Skin of body (tissue), 2 donors: ENCODE measurements around the gene CRIP1. TPM values are rescaled to one million over a fixed set of nuclear protein-coding genes. Genes with fewer than 3 reads are reported as not detected.

Source experiments
- DNase-seq: peaks from one replicate; lab custom pipeline; 2025; lab: John Stamatoyannopoulos, UW
- total RNA-seq: library from RNA; depleted of rRNA; stranded (reverse); fragments of >200 nt; gene quantifications from one replicate; pipeline ENCODE4 v1.2.3, GENCODE V29; 2014

The CRIP1 gene
- total RNA-seq, 1 donor from 2014 or later, result 10.5 TPM

DNA sequence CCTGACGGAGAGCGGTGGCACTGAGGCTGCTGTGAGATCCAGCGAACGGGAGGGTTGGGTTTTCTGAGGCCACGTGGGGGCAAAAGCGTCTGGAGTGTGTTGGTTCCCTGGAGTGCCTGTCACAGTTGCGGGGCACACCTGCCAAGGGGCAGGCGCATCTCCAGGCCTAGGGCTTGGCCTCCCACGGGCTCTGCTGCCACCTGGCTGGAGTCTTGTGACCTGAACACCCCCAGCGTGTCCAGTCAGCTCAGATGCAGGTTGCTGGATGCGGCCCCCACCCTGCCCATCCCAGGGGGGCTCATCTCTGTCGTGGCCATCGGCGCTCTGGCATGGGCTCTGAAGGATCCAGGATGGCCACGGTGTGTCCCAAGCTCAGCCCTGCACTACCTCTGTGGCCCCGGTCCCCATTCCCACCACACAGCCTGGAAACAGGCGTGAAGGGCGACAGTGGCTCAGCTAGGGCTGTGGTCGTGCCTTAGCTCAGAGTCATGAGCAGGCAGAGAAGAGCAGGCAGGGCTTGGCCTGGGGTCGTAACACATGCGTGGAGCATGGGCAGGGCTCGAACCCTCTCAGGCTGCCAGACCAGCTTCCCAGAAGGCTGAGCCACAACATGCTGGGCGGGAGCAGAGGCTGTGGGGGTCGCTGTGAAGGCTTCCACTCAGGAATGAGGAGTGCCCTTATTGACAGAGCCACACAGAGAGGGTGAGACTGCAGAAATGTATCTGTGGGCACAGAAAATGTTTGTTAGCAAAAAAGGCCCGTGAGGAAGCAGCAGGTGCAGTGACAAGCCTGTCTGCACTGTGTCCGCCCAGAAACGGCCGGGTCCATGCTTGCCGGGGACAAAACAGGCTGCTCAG lies 35.6 kb upstream of the CRIP1 start:
- no peak for DNase-seq

DNA sequence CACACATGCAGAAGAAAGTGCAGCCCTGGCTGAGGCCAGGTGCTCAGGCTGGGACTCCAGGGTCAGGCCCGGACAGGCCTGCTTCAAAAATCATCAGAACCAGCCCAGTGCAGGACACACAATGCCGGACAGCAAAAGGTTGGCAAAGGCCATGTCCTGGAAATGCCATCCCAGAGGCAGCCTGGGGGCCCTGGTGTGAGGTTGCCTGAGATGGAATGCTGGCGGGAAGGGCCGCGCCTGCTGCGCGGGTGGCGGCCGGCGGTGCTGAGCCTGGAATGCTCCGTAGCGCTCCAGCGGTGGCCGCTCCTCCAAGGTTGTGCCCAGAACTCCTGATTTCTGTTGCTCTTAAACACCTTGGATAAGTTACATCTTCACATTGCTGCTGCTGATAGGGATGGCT lies 33.7 kb upstream of the CRIP1 start:
- no peak for DNase-seq

DNA sequence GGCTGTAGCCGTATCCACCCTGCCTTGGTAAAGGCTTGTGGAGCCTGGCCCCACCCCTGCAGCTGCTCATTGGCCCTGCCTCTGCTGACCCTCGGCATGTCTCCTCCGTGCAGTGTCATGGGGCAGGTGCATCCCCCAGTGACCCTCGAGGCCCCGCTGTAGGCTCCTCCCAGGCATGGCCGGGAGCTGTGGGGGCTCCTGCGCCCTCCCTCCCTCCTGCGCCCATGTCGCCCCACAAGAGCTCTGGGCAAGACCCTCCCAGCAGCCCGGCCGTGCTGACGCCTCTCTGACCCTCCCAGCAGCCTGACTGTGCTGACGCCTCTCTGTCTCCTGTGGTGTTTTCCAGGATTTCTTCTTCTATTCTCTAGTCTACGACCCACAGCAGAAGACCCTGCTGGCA lies 32.8 kb upstream of the CRIP1 start:
- no peak for DNase-seq

DNA sequence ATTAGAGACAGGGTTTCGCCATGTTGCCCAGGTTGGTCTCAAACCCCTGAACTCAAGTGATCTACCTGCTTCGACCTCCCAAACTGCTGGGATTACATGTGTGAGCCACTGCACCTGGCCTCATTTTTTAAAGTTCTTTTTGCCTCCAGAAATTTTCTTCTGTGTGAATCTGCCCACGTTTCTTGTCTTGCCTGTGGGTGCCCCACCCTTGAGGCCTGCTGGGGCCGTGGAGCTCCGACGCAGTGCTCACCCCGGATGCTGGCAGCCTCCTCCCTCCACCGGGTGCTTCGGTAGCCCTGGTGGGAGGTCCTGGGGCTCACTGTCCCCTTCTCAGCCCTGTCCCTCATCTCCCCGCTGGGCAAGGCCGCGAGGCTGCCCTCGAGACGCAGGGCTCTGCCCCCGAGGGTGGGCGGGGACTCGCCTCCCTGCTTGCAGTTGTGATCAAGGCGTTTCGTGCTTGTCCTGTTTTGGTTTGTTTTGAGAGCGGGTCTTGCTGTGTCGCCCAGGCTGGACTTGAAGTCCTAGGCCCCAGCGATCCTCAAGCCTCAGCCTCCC lies 31.5 kb upstream of the CRIP1 start:
- no peak for DNase-seq

DNA sequence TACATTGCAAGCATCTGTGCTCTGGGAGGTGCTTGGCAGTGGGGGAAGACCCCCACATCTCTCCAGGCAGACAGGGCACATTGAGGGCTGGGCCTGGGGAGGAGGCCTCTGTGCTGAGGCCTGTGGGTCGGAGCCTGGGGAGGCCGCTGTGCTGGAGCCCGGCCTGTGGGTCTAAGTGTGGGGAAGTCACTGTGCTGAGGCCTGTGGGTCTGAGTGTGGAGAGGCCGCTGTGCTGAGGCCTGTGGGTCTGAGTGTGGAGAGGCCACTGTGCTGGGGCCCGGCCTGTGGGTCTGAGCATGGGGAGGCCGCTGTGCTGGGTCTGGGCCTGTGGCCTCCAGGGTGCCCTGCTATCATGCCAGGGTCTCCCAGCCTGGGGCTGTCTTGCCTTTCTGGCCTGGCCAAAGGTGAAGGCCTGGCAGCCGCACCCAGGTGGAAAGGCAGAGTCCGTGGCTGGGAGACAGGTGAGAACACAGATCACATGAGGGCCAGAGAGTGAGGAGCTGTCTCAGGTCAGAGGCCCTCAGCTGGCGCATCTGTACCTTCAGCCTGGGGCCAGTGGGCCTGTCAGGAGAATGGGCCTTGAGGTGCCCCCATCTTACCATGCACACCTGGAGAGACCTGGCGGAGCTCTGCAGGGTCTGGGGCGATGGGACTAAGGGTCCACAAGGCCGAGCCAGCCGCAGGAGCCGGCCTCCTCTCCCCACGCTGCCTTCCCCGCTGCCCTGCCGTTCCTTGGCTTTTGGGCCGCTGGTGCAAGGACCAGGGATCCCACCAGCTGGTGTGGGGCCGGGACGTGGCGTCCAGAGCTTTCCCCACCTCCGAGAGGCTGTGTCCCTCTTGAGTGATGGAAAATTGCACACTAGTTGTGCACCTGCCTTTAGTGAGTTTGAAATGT lies 30.7 kb upstream of the CRIP1 start:
- no peak for DNase-seq

DNA sequence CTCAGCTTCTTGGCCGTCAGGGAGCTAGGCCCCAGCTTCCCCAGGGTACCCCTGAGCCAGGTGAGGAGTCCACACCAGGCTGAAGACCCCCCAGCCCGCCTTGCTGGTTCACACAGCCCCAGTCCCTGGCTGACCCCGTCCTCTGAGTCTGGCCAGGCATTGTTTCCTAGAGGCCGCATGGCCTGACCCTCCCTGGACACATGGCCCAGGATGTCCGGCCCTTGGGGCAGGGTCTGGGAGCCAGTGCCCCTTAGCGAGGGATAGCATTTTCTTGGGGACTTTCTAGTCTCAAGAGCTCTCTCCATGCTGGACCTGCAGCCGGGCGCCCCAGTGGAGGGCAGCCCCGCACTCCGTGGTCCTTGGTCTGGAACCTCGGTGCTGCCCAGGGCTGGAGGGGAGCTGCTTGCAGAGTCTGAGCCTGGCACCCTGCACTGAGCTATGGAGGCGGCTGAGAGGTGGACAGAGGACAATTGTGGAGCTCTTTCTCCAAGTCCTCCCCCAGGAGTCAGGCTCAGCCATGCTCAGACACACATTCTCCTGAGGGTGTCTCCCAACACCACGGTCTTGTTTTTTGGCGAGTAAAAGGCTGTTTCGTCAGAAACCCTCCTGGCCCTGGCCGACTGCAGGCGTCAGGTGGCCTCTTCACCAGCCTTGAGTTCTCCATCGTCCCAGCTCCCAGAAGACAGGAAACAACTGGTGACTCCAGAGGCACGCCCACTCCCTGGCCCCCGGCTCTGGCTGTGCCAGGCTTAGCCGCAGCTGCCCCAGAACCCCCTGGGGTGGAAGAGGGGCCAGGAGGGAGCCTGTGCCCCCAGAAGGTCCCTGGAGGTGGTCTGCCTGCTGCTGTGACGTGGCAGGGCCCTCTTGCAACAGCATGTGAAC lies 29.7 kb upstream of the CRIP1 start:
- DNase-seq, result no peak

DNA sequence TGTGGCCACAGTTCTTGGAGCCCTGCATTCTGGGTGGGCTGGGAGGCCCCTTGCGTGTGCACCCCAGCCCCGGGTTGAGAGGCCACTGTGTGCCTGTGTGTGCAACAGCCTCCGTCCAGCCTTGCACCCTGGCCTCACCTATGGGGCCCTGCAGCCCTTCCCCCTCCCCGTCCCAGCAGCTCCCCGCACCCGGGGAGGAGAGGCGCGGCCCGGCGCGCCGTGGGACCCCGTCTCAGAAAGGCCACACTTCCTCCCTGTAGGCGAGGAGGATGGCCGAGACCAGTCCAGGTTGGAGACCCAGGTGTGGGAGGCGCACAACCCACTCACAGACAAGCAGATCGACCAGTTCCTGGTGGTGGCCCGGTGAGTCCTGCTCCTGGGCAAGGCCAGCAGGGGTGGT lies 28.7 kb upstream of the CRIP1 start:
- DNase-seq, result no peak

DNA sequence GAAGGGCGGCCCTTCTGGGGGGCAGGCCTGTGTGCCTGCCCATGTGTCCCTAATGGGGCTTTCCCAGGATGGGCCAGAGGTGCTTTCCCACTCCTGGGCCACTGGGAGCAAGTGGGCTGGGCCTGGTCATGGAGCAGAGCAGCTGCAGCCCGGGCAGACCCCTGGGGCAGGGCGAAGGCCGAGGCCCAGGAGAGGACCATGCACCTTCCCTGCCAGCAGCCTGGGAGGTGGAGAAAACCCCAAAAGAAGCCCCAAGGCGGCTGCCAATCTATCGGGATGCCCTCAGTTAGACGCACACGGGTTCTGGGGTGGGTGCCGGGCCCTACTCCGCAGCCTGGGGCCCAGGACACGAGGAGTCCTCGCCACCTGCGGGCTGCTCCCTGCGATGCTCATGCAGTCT lies 28.1 kb upstream of the CRIP1 start:
- no peak for DNase-seq

DNA sequence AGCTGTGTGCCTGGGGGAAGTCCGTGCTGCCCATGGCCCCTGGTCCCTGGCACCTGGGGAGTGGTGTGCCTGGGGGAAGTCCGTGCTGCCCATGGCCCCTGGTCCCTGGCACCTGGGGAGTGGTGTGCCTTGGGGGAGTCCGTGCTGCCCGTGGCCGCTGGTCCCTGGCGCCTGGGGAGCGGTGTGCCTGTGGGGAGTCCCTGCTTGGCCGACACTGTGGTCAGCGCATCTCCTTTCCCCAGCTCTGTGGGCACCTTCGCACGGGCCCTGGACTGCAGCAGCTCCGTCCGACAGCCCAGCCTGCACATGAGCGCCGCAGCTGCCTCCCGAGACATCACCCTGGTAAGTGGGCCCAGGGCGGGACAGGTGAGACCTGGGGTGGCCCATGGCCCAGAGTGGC lies 26.6 kb upstream of the CRIP1 start:
- DNase-seq, result no peak

DNA sequence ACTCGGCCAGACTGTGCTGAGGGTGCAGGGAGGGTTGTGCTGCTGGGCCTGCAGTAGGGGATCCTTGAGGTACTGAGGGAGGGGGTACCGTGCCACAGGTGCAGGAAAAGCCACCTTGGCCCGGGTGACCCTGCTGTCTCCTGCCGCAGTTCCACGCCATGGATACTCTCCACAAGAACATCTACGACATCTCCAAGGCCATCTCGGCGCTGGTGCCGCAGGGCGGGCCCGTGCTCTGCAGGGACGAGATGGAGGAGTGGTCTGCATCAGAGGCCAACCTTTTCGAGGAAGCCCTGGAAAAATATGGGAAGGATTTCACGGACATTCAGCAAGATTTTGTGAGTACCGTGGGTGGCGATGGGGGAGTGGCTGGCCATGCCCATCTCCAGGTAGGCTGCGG lies 26.1 kb upstream of the CRIP1 start:
- no peak for DNase-seq

DNA sequence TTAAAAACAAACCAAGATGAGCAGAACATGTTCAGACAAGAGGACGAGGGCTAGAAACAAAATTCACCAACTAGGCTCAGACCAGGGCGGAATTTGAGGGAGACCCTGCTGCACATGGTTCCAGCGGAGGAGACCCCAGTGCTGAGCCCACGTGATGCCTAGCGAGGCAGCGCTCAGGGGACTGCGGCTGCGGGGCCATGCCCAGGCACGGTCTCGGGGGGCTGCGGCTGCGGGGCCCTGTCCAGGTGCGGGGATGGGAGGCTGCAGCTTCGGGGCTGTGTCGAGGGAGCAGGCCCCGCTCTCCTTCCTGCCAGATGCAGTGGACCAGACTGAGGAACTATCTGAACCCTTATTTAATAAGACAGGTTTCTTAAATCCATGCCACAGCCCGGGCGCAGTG lies 24.8 kb upstream of the CRIP1 start:
- DNase-seq, result no peak

DNA sequence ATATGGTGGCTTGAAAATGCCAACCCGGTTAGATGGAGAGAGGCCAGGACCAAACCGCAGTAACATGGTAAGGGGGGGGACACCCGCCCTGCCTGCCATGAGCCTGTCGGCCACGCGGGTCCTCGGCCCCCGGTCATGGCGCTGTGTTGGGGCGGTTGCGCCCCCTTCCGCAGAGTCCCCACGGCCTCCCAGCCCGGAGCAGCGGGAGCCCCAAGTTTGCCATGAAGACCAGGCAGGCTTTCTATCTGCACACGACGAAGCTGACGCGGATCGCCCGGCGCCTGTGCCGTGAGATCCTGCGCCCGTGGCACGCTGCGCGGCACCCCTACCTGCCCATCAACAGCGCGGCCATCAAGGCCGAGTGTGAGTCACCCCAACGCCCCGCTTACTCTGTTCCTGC lies 22.2 kb upstream of the CRIP1 start:
- DNase-seq, result no peak

DNA sequence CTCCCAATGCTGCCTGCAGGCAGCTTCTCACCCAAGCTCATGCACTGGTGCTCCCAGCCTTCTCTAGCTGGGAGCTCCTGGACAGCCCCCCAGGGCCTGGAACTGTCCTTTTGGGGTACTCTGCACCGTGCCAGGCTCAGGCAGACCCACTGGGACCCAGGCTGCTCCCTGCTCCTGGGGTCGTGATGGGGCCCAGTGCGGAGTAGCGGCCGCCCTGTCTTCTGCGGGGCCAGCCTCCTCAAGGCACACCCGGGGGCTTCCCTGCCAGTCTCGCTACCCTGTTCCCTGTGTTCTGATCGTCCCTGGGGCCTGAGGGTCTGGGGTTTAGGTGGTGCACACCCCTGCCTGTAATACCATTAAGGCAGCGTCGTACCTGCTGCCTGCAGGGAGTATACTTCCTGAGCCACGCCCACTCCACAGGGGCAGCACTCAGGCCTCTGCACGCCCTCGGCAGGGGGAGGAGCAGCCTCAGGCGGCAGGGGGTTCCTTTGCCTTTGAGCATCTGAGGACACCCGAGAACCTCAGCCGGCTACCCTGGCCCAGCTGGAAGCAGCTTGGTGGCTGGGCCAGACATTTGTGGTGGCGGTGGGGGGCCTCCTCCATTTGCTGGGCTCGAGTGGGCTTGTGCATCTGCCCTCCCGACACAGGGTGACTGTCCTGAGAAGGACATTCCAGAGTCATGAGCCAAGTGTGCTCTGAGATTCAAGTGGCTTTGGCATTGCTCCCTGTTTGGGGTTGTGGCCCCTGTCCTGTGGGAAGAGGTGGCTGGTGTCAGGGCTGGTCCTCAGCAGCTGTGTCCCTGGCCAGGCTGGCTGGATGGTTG lies 21.3 kb upstream of the CRIP1 start:
- no peak for DNase-seq

DNA sequence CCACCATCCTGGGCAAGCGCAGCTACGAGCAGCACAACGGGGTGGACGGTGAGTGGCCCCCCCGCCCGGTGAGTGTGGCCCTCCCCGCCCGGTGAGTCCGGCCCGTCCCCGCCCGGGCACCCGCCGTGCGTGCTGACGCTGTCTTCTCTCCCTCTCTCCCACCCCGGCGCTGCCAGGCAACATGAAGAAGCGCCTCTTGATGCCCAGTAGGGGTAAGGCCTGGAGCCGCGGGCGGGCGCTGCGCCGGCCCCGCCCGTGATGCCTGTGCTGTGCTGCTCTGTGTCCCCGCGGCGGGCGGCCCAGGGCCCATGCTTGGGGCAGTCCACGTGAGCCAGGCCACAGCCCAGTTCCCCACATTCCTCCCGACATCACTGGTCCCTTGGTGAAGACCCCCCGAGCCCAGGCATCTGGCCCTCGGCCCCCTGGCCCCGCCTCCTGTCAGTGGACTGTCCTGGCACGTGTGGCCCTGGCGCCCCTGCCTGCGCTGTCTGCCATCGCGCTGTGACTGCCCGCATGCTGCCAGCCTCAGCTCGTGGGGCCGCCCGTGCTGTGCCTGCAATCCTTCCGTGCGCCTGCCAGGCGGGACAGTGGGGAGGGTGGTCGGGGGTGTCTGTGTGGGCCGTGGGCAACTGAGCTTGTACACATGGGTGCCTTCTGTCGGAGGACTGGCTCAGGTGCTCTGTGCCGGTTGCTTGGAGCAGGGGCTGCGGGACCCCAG lies 20.0 kb upstream of the CRIP1 start:
- no peak for DNase-seq

DNA sequence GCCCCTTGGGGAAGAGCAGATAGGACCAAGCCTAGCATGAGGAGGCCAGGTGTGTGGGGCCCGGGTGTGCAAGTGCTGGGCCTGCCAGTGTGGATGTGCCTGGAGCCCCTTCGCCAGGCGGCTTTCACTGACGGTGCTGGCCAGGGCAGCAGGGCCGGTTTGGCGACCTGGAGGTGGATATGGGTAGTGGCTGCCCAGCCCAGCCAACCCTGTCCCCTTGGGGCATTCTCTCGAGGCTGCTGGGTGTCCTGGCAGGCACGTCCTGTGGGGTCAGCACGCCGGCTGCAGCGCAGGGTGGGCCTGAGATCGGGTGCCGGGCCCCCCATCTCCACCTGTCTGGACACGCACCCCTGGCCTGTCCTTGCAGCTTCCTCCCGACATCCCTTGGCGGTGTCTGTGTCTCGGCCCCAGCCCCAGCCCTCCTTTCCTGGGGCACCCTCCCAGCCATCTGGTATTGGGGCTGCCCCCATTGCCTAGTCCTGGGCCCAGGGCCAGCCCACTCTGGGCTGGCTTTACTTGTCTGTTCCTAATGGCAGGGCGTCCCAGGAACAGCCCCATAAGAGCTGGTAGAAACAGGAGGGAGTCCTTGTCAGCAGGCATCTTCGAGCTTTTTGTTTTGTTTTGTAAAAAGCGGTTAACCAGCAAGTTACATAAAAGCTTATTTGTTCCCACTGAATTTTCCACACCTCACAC lies 19.3 kb upstream of the CRIP1 start:
- no peak for DNase-seq

DNA sequence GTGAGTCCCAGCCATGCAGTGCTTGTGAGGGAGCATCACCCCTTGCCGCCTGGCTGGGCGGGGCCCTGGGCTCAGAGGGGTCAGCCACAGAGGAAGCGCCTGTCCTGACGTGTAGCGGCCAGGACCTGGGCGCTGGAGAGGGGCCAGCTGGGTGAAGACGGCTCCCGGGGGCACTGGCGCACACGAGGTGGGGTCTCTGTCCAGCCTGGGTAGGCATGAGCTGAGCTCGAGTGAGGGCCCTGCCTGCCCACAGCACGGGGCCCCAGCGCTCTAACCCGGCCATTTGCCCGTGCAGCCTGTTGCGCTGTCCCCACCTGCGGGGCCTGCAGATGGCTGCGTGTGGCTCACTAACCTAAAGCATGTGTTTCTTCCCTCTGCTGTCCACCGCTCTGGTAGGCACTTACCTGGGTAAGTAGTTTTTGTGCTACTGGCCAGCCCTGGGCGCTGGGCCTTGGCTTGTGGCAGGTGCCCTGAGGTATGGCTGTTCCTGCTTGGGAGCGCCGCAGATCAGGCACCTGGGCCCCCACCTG lies 18.7 kb upstream of the CRIP1 start:
- no peak for DNase-seq

DNA sequence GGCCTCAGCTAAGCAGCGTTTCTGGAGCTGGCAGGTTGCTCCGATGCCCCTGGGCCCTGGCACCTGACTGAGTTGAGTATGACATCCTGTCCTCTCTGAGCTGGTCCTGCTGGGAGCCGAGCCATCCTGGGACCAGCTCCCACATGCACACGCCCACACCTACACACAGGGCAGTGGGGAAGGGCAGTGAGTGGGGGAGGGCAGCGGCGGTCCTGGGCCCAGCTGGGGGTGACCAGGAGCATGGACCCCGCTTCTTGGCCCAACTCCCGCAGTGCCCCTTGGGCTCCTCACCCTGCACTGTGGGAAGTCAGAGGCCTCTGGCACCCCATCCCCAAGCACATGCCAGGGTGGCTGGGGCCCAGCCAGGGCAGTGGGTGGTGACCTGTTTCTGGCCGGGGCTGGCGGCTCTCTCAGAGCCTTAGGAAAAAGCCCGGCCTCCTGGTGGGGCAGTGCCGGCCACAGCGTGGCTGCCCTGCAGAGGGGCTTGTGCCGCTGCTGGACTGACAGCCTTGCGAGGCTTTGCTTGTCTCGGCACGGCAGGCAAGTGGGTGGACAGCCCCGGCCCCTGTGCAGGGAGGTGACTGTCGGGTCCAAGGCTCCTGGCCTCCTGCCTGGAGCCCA lies 18.0 kb upstream of the CRIP1 start:
- no peak for DNase-seq
